WTC11 (cell line): Measurements from ENCODE around the gene C17orf58. TPM values are rescaled to one million over a fixed set of nuclear protein-coding genes. Genes with fewer than 3 reads are reported as not detected.
A peak's percentile ranks its signal among the peaks of the same experiment; 100 is the strongest.

ENCODE experiments used
- ATAC-seq: fragments of 200-7000 bp; cut with Tn5 transposase; 2 replicates; pipeline ENCODE4 v1.10.0; 2021; ENCODE audit warnings: mild to moderate bottlenecking, moderate library complexity
- CTCF ChIA-PET: fragments of 300-600 bp; sonication (Branson Sonifier 250); formaldehyde crosslinking; loops from one replicate; lab custom pipeline; 2021; ENCODE audit warnings: antibody characterized with exemption; lab: Charles Lee
- POLR2A ChIA-PET: fragments of 350-600 bp; sonication (Branson Sonifier 250); formaldehyde crosslinking; loops from one replicate; lab custom pipeline; 2021; ENCODE audit warnings: antibody characterized with exemption; lab: Charles Lee
- DNase-seq: peaks from one replicate; pipeline ENCODE4 v3.0.0; 2021; ENCODE audit warnings: low spot score
- H3K27ac Mint-ChIP-seq: 2 replicates; pipeline ENCODE4 v1.8.0; 2021; ENCODE audit warnings: mixed read lengths
- H3K27me3 Mint-ChIP-seq: 2 replicates; pipeline ENCODE4 v1.8.0; 2021; ENCODE audit warnings: low read depth, mild to moderate bottlenecking, moderate library complexity, mixed read lengths
- H3K36me3 Mint-ChIP-seq: 2 replicates; pipeline ENCODE4 v1.8.0; 2021; ENCODE audit warnings: mixed read lengths
- H3K4me1 Mint-ChIP-seq: 2 replicates; pipeline ENCODE4 v1.8.0; 2022; ENCODE audit warnings: mixed read lengths
- H3K4me3 Mint-ChIP-seq: 2 replicates; pipeline ENCODE4 v1.8.0; 2021; ENCODE audit warnings: mild to moderate bottlenecking, moderate library complexity, mixed read lengths
- H3K9me3 Mint-ChIP-seq: 2 replicates; pipeline ENCODE4 v1.8.0; 2021; ENCODE audit warnings: mixed read lengths
- ELF4 ChIP-seq: sonication (generic); formaldehyde crosslinking; IDR thresholded peaks from 2 replicates; pipeline ENCODE4 v1.8.1; 2022; ENCODE audit warnings: low read depth, mild to moderate bottlenecking, moderate library complexity, missing genetic modification reagents
- ETV6 ChIP-seq: sonication (generic); formaldehyde crosslinking; IDR thresholded peaks from 2 replicates; pipeline ENCODE4 v1.8.1; 2022; ENCODE audit warnings: mild to moderate bottlenecking, missing genetic modification reagents
- FOXP1 ChIP-seq: sonication (generic); formaldehyde crosslinking; IDR thresholded peaks from 2 replicates; pipeline ENCODE4 v1.8.0; 2022; ENCODE audit warnings: missing genetic modification reagents, mild to moderate bottlenecking, moderate library complexity, borderline replicate concordance
- NR1H2 ChIP-seq: sonication (generic); formaldehyde crosslinking; IDR thresholded peaks from 2 replicates; pipeline ENCODE4 v1.9.0; 2021; ENCODE audit warnings: mild to moderate bottlenecking, moderate library complexity, missing genetic modification reagents
- SOX15 ChIP-seq: fragments of 250-450 bp; sonication (Bioruptor Pico); IDR thresholded peaks from 2 replicates; pipeline ENCODE4 v1.9.0; 2021; ENCODE audit warnings: mild to moderate bottlenecking
- SP1 ChIP-seq: sonication (generic); formaldehyde crosslinking; conservative IDR thresholded peaks from 2 replicates; pipeline ENCODE4 v1.8.1; 2022; ENCODE audit warnings: missing genetic modification reagents
- TEAD4 ChIP-seq: sonication (generic); formaldehyde crosslinking; IDR thresholded peaks from 2 replicates; pipeline ENCODE4 v1.8.0; 2022; ENCODE audit warnings: mild to moderate bottlenecking, missing genetic modification reagents
- ZNF121 ChIP-seq: sonication (generic); formaldehyde crosslinking; IDR thresholded peaks from 2 replicates; pipeline ENCODE4 v1.8.0; 2023; ENCODE audit warnings: missing genetic modification reagents
- total RNA-seq: library from RNA; stranded (reverse); gene quantifications from 3 replicates; pipeline ENCODE4 v1.2.3, GENCODE V29; 2021
- TF ChIP-seq, protein P1 (sequence below): sonication (generic); formaldehyde crosslinking; IDR thresholded peaks from 2 replicates; pipeline ENCODE4 v1.8.0; 2022; ENCODE audit warnings: mild to moderate bottlenecking, missing genetic modification reagents
- TF ChIP-seq, protein P2 (sequence below): sonication (generic); formaldehyde crosslinking; IDR thresholded peaks from 2 replicates; pipeline ENCODE4 v1.8.0; 2022; ENCODE audit warnings: mild to moderate bottlenecking, missing genetic modification reagents
- TF ChIP-seq, protein P3 (sequence below): sonication (generic); formaldehyde crosslinking; conservative IDR thresholded peaks from 2 replicates; pipeline ENCODE4 v1.8.1; 2022; ENCODE audit warnings: mild to moderate bottlenecking, missing genetic modification reagents
- TF ChIP-seq, protein P4 (sequence below): fragments of 200-600 bp; IDR thresholded peaks from 2 replicates; pipeline ENCODE4 v1.8.0; 2022; ENCODE audit warnings: antibody characterized with exemption
- TF ChIP-seq, protein P5 (sequence below): sonication (generic); formaldehyde crosslinking; IDR thresholded peaks from 2 replicates; pipeline ENCODE4 v1.8.1; 2023; ENCODE audit warnings: mild to moderate bottlenecking, missing genetic modification reagents, moderate library complexity

C17orf58 gene
- total RNA-seq, 1 experiment from 2014 or later = 28.2 TPM

DNA sequence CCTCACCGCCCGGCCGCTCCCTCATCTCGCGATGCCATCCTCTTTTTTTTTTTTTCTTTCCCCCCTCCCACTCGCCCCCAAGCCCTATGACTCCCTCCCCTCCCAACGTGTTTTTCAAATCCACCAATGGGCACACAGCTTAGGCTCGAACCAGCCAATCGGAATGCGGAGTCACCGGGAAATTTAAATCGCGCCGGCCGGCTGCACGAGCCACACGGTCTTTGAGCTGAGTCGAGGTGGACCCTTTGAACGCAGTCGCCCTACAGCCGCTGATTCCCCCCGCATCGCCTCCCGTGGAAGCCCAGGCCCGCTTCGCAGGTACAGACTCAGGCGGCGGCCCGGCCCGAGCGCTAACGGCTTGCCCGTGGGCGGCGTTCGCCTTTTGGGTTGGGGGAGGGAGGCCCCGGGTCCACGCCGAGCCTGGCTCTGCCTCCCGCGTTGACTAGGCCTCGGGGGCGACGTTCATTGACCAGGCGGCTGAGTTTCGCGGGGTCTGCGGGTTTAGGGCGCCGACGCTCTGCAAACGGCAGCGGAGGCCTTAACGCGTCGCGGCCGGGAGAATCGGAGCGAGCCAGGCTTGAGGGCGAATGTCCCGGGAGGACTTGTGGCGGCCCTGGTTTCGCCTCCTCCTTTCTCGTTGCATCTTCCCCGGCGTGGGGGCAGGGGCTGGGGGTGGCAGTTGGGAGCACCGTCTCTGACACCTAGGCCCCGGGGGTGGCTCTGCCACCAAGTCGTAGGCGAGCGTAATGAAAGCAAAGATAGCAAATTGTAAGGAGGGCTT, 39.4 kb upstream of the C17orf58 start, which contains the start of gene KPNA2 (continued):
- TF ChIP-seq NR1H2 (0 out of 2 replicates have a peak, but pooled peaks have one; percentile 41), SP1 (CRISPR knock-in tag) (peak; percentile 79), TEAD4 (CRISPR knock-in tag) (peak; percentile 57; the same call in 1 of the 2 replicates)
- TF ChIP-seq, protein P1, sequence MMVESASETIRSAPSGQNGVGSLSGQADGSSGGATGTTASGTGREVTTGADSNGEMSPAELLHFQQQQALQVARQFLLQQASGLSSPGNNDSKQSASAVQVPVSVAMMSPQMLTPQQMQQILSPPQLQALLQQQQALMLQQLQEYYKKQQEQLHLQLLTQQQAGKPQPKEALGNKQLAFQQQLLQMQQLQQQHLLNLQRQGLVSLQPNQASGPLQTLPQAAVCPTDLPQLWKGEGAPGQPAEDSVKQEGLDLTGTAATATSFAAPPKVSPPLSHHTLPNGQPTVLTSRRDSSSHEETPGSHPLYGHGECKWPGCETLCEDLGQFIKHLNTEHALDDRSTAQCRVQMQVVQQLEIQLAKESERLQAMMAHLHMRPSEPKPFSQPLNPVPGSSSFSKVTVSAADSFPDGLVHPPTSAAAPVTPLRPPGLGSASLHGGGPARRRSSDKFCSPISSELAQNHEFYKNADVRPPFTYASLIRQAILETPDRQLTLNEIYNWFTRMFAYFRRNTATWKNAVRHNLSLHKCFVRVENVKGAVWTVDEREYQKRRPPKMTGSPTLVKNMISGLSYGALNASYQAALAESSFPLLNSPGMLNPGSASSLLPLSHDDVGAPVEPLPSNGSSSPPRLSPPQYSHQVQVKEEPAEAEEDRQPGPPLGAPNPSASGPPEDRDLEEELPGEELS (CRISPR knock-in tag) = peak; percentile 79

DNA sequence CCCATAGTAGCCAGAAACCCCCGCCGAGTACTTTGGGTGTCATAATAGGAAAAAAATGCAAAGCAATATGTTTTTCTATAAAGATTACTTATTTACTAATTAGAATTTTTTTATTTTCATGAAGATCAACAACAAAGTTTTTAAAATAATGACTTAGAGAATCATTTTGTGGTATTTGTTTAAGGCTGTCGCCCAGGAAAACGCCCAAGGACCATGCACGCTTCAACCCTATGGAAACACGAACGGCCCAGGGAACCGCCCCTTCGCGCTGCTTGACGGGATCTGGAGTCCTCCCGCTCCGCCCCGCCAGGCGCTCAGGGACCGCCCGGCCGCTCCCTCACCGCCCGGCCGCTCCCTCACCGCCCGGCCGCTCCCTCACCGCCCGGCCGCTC, 38.9 kb upstream of the C17orf58 start:
- peak overlapping the region; percentile 97 for H3K4me3 Mint-ChIP-seq
- H3K27me3 Mint-ChIP-seq = no peaks in the 10 kb centered on the region
- CTCF ChIA-PET = interaction anchor here (0.8 to 1.0 kb wide), 3 partner anchors 13 to 58 kb away, joined by 3 to 5 read pairs (median 3); no protein-coding TSS in a partner anchor
- TF ChIP-seq, protein P2, sequence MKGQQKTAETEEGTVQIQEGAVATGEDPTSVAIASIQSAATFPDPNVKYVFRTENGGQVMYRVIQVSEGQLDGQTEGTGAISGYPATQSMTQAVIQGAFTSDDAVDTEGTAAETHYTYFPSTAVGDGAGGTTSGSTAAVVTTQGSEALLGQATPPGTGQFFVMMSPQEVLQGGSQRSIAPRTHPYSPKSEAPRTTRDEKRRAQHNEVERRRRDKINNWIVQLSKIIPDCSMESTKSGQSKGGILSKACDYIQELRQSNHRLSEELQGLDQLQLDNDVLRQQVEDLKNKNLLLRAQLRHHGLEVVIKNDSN (CRISPR knock-in tag) = no peak
- peak; percentile 77; the same call in 1 of the 2 replicates for TF ChIP-seq SP1 (CRISPR knock-in tag)
- TF ChIP-seq, all 79 proteins: peak for 1
- POLR2A ChIA-PET = interaction anchor here (0.6 to 1.7 kb wide), 14 partner anchors 9 to 422 kb away, joined by 3 to 11 read pairs (median 4); partner anchors contain the start of gene WIPI1
- ATAC-seq = peak; percentile 80
- DNase-seq = peak; percentile 93
- Mint-ChIP-seq H3K36me3 (peaks cover 39% of the 10 kb centered on the region), H3K9me3 (no peaks in the 10 kb centered on the region), H3K27ac (no peak overlapping the region), H3K4me1 (peaks cover 41% of the 10 kb centered on the region)

DNA sequence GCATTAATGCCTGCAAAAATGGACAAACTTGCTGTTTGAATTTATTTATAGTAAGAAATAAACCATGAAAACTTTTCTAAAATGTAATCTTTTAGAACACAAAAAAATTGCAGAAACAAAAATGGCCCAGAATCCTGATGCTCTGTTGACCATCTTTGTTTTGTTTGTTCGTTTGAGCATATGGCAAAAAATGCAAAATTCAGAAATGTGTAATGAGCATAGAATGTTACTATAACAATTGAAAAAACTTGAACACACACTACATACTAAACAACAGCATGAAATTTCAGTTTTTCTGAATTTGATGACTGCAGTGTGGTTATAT, 38.1 kb upstream of the C17orf58 start:
- ChIA-PET POLR2A (interaction anchor here (0.5 to 2.3 kb wide), 5 partner anchors 15 to 609 kb away, joined by 3 to 16 read pairs (median 5); no protein-coding TSS in a partner anchor), CTCF (interaction anchor here (1.1 to 1.4 kb wide), 4 partner anchors 12 to 172 kb away, joined by 3 to 7 read pairs (median 4); no protein-coding TSS in a partner anchor)
- DNase-seq = no peak
- TF ChIP-seq ZNF121 (CRISPR knock-in tag) = no peak
- TF ChIP-seq, protein P3, sequence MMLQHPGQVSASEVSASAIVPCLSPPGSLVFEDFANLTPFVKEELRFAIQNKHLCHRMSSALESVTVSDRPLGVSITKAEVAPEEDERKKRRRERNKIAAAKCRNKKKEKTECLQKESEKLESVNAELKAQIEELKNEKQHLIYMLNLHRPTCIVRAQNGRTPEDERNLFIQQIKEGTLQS = no peak
- no peak for TF ChIP-seq NR1H2
- TF ChIP-seq, protein P4, sequence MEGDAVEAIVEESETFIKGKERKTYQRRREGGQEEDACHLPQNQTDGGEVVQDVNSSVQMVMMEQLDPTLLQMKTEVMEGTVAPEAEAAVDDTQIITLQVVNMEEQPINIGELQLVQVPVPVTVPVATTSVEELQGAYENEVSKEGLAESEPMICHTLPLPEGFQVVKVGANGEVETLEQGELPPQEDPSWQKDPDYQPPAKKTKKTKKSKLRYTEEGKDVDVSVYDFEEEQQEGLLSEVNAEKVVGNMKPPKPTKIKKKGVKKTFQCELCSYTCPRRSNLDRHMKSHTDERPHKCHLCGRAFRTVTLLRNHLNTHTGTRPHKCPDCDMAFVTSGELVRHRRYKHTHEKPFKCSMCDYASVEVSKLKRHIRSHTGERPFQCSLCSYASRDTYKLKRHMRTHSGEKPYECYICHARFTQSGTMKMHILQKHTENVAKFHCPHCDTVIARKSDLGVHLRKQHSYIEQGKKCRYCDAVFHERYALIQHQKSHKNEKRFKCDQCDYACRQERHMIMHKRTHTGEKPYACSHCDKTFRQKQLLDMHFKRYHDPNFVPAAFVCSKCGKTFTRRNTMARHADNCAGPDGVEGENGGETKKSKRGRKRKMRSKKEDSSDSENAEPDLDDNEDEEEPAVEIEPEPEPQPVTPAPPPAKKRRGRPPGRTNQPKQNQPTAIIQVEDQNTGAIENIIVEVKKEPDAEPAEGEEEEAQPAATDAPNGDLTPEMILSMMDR = no peak
- TF ChIP-seq SOX15 (CRISPR knock-in tag) = no peak
- TF ChIP-seq, protein P5, sequence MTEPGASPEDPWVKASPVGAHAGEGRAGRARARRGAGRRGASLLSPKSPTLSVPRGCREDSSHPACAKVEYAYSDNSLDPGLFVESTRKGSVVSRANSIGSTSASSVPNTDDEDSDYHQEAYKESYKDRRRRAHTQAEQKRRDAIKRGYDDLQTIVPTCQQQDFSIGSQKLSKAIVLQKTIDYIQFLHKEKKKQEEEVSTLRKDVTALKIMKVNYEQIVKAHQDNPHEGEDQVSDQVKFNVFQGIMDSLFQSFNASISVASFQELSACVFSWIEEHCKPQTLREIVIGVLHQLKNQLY (CRISPR knock-in tag) = no peak
- no peak for TF ChIP-seq ETV6 (CRISPR knock-in tag)
- TF ChIP-seq ELF4 = no peak
- TF ChIP-seq FOXP1 (CRISPR knock-in tag) = no peak
- H3K27ac Mint-ChIP-seq = peak overlapping the region; percentile 98
- ATAC-seq = no peak
- H3K4me1 Mint-ChIP-seq = peaks cover 48% of the 10 kb centered on the region
- H3K9me3 Mint-ChIP-seq = no peaks in the 10 kb centered on the region
- peaks cover 35% of the 10 kb centered on the region for H3K36me3 Mint-ChIP-seq
- peak overlapping the region; percentile 61 for H3K4me3 Mint-ChIP-seq
- H3K27me3 Mint-ChIP-seq = no peaks in the 10 kb centered on the region
